Fibroblast of skin of right quadriceps (primary cell): ENCODE data around the gene FAM193B.
A peak's percentile ranks its signal among the peaks of the same experiment; 100 is the strongest.

Source experiments
- DNase-seq: peaks from one replicate; pipeline ENCODE4 v3.0.0-alpha.2; 2013

FAM193B gene

GRCh38 chr5:177512736-177513380 lies 41.5 kb downstream of the FAM193B start:
- DNase-seq: no peak

- no peak for DNase-seq
These were observed 42.3 kb downstream of the FAM193B start for GRCh38 chr5:177511796-177512675.

- no peak for DNase-seq
These were observed 43.2 kb downstream of the FAM193B start for GRCh38 chr5:177511181-177511580.

GRCh38 chr5:177510567-177511053 lies 43.8 kb downstream of the FAM193B start:
- no peak for DNase-seq

GRCh38 chr5:177509991-177510566 lies 44.3 kb downstream of the FAM193B start:
- no peak for DNase-seq

- no peak for DNase-seq
These were observed 44.9 kb downstream of the FAM193B start, which contains the start of gene DOK3 for GRCh38 chr5:177509381-177509951. Gene DOK3, minus strand, starts transcription at chr5:177509826. Its CDS starts 286 bp downstream, at chr5:177509540.

- no peak for DNase-seq
These were observed 45.5 kb downstream of the FAM193B start for GRCh38 chr5:177508837-177509236.

GRCh38 chr5:177508221-177508611 lies 46.1 kb downstream of the FAM193B start:
- no peak for DNase-seq

GRCh38 chr5:177507596-177508220 lies 46.7 kb downstream of the FAM193B start:
- no peak for DNase-seq

- no peak for DNase-seq
These were observed 47.2 kb downstream of the FAM193B start for GRCh38 chr5:177507165-177507564.

- DNase-seq: no peak
These were observed 49.3 kb downstream of the FAM193B start for GRCh38 chr5:177505075-177505474.

GRCh38 chr5:177504086-177505056 lies 50.0 kb downstream of the FAM193B start:
- DNase-seq: no peak

GRCh38 chr5:177503351-177504085 lies 50.8 kb downstream of the FAM193B start:
- no peak for DNase-seq

- no peak for DNase-seq
These were observed 51.5 kb downstream of the FAM193B start for GRCh38 chr5:177502886-177503285.

GRCh38 chr5:177501874-177502678 lies 52.3 kb downstream of the FAM193B start:
- DNase-seq: no peak

GRCh38 chr5:177500685-177501522 lies 53.5 kb downstream of the FAM193B start:
- peak; percentile 78 for DNase-seq

GRCh38 chr5:177499842-177500241 lies 54.5 kb downstream of the FAM193B start:
- DNase-seq: no peak

- no peak for DNase-seq
These were observed 56.2 kb downstream of the FAM193B start for GRCh38 chr5:177498013-177498787.
